Right hindlimb (tissue), 1 donor: ENCODE results near the gene MAPK14.
"Not testable (repeated sequence)": the region's sequence is repeated elsewhere in the genome, so short reads cannot be mapped to it uniquely, and the experiment has no call there.

Experiments used
- DNase-seq: peaks from one replicate; pipeline ENCODE4 v3.0.0-alpha.2; 2018

The MAPK14 gene

DNA sequence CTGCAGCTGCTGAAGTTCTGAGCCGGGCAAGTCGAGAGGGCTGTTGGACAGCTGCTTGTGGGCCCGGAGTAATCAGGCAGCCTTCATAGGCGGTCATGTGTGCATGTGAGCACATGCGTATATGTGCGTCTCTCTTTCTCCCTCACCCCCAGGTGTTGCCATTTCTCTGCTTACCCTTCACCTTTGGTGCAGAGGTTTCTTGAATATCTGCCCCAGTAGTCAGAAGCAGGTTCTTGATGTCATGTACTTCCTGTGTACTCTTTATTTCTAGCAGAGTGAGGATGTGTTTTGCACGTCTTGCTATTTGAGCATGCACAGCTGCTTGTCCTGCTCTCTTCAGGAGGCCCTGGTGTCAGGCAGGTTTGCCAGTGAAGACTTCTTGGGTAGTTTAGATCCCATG, 81.5 kb downstream of the MAPK14 start:
- no peak for DNase-seq

DNA sequence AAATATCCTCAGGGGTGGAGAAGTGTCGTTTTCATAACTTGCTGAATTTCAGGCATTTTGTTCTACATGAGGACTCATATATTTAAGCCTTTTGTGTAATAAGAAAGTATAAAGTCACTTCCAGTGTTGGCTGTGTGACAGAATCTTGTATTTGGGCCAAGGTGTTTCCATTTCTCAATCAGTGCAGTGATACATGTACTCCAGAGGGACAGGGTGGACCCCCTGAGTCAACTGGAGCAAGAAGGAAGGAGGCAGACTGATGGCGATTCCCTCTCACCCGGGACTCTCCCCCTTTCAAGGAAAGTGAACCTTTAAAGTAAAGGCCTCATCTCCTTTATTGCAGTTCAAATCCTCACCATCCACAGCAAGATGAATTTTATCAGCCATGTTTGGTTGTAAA, 82.4 kb downstream of the MAPK14 start:
- DNase-seq = no peak

DNA sequence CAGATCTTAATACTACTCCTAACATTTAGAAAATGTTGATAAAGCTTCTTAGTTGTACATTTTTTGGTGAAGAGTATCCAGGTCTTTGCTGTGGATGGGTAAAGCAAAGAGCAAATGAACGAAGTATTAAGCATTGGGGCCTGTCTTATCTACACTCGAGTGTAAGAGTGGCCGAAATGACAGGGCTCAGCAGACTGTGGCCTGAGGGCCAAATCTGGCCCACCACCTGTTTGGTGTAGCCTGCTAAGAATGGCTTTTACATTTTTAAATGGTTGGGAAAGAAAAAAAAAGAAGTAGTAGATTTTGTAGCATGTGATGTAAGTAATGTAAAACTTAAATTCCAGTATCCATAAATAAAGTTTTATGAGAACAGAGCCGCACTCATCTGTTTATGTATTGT, 83.3 kb downstream of the MAPK14 start:
- no peak for DNase-seq

DNA sequence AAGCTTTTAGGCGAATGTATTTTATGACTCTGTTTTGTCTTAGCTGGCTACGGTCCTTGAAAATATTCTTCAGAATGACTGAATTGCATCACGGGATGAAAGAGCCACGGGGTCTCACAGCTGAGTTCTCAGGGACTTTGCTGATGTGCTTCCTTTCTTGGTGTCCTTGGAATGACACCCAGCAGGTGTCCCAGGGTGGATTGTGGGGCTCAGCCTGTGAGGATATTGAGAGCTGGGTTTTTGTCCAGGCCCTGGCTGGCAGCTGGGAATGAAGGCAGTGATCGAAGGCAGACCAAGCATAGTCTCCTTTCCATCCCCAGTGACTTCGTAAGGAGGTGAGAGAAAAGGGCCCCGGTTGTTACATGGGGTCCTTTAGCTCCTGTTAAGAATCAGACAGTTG, 83.9 kb downstream of the MAPK14 start:
- DNase-seq = no peak

DNA sequence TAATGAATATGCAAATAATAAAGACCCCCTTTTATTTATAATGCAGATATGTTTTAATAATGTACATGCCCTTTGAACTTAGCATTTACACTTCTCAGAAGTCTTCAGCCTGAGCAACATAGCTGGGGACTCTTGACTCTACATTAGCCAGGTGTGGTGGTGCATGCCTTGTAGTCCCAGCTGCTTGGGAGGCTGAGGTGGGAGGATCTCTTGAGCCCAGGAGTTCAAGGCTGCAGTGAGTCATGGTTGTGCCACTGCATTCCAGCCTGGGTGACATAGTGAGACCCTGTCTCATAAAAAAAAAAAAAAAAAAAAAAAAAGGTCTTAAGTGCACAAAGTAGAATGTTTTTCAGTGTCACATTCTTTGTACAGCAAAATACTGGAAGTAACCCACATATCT, 85.4 kb downstream of the MAPK14 start:
- DNase-seq = no peak

DNA sequence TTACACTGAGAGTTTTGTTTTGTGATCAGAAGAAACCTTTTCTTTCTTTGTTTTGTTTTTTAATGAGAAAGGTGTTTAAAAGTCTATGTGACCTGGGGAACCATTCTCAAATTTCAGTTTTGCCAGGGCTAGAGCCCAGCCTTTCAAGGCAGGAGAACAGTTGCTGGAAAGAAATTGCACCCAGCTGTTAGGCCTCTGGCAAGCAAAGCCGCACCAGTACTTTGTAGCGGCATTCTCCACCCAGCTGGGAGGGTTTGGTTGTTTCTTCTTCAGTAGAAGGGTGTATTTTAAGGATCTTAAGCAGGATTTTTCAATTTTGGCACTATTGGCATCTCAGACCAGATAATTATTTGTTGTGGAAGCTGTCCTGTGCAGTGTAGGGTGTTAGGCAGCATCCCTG, 86.1 kb downstream of the MAPK14 start:
- DNase-seq = peak; percentile 63

DNA sequence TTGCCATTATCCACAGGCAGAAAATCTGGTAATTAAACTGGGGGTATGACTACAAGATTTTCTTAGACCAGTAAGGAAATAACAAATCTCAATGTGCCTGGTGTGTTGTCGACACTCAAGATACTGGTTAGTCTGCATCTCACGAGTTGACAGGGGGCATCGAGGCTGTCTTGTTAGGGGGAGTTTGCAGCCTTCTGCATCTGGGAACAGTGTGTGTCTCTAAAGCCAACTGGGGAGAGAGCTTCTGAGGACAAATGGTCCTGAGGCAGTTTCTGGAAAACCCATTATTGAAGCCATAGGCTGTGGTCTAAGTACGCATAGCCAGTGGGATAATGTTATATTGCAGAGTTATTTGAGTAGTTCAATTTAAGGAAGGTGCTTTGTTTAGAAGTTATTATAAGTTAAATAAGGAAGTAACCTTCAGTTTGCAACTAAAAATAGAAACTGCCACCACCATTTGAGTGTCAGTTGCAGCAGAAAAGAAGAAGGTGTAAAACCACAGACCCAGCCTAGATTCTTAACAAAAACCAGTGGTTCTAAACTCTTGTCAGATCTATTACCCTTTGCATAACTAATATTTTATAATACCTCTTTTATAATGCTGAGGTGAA, 87.3 kb downstream of the MAPK14 start:
- no peak for DNase-seq

DNA sequence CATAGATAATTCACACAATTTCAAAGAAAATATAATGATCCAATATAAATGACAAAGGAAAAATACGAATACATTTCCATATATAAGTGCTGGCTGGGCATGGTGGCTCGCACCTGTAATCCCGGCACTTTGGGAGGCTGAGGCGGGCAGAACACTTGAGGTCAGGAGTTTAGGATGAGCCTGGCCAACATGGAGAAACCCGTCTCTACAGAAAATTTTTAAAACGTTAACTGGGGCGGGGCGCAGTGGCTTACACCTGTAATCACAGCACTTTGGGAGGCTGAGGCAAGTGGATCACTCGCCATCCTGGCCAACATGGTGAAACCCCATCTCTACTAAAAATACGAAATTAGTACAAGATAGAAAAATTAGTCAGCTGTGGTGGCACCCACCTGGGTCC, 87.8 kb downstream of the MAPK14 start:
- DNase-seq = no peak

DNA sequence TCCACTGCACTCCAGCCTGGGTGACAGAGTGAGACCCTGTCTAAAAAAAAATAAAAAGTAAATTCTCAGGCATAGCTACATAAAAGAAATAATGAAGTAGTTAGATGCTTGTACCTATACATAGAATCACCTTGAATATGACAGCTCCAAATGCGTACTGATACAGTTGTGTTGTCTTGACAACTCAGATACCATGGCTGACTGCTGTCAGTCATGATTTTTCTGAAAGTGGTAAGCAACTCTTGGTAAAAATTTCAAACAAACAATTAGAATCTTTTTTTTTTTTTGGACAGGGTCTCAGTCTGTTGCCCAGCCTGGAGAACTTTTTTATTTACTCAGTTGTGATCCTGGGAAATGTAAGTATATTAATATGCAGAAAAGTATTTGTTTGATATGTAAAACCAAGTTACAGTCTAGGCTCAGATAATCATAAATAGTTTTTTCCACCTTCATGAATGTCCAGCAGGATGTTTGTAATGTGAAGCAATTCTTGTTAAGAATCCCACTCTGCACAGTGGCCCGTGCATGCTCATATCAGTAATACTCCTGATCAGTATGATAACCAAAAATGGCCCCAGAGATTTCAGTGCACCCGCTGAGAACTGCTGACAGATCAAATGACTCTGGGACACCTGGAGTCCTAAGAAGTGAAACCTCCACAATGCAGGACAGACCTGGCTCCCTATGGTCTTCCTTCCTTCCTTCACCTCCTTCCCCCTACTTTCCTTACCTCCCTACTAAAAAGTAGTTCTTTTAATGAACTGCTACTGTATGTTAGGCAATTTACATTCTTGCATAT, 88.7 kb downstream of the MAPK14 start:
- DNase-seq = no peak

DNA sequence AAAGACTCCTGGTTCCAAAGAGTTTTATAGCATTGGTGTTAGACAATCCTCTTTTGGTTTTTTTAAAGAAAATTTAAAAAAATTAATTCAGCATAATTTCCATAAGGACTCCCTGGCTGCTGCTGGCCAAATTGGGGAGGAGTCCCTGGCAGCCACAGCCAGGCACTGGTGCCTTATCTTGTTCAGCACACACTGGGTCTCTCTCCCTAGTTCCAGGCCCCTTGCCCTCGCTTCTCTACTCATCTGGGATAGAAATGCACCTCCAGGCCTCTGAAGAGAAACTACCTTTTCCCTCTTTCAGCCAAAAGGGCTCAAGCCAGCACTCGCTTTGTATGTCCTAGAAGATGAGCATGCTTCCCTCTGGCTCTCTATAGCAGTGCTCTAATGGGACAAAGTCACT, 89.3 kb downstream of the MAPK14 start:
- no peak for DNase-seq

DNA sequence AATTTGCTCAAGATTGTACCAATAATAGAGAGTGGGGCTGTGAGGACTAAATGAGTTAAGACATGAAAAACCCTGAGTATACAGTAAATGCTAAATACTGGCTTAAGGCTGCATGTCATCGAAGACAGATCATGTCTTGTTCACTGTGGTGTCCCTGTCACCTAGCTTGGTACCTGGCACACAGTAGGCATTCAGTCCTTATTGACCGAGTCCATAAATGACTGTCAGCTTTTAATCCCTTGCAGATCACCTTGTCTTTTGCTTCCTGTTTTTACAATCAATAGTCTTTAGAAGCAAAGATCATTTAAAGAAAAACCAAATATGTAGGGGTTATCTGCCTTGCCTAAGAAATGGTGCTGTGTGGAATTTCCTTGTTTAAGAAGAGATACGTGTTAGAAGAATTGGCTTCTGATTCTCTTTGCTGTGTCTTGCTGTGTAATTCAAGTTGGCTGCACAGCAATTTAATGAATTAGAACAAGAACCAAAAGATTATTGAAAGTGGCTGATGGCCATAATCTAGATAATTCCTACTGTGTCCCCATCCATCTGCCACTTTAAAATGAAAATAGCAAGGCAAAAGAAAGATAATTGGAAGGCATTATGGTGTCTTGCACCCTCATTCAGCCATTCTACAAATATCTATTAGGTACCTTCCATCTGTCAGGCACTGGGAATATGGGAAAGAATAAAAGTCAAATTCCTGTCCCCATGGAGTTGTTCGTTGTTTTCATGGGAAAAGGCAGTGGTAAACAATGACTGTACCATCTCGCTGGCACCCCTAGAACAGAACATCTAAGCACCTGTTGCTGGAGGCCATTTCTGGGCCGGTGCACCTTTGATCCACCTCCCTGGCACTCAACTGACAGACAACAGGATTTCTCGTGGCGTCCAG, 90.3 kb downstream of the MAPK14 start:
- no peak for DNase-seq

DNA sequence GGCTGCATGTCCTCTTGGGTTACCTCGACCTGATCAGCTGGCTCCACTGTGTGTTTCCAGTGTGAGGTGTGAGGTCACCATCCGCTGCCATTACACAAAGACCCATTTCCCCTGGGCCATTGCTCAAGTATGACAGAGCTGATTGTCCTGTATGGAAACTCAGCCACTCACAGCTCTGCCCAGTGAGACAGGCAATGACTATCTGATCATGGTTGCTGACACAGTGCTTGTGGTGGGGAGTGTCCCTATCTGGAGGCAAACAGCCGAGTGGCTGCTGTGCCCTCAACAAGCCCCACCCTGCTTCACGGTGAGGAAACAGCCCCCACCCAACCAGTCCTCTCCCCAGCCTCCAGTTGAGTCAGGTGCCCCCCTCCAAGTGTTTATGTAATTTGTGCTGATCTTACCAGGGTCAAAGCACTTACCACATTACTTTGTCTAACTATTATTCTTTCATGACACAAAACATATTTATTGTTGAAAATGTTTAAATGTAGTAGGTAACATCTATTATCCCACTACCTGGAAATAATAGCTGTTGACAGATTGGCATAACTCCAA, 91.0 kb downstream of the MAPK14 start:
- no peak for DNase-seq

DNA sequence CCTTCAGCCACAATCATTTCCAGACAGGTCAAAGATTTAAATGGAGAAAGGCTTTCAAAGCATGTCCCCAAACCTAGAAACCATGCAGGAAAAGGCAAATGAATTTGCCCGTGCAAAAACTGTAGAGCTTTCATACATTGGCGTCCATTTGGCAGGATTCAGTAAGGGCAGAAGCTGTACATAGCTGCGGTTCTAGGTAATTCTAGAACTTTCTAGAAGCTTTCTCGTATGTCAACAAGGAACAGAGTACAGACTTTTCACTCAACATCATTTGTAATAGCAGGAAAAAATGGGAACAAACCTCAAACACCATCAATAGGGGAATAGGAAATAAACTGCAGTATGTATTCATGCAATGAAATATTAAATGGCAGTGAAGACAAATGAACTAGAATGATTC, 91.6 kb downstream of the MAPK14 start:
- no peak for DNase-seq

DNA sequence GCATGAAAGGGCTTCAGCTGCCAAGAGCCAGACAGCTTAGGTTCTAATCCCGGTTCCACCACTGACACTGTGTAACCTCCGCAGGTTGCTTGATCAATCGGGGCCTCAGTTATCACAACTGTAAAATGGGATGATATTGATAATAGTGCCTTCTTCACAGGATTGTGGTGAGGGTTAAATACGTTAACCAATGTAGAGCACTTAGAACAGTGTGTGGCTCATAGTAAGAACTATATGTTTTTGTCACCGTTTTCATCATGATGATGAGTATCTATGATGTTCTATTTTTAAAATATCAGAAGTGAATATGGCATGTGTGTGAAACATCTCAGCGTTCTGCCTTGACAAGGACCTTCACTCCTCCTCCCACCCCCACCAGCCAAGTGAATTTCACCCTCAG, 92.4 kb downstream of the MAPK14 start:
- DNase-seq = no peak

DNA sequence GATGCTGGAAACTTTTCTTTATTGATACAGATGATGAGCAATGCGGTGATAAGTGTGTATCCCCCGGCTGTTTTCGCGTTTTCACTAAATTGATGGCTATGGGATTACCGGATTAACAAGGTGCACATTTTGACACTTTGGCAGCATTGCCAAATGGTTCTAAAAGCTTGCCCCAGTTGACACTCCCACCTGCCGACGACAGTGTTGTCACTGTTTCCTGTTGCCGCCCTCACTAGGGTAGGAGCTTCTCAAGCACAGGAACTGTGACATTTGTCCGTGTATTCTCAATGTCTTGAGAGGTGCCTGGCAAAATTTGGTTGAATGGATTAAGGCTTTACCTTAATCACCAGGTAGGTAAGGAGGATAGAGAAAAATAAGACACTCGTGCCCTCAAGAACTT, 92.9 kb downstream of the MAPK14 start:
- no peak for DNase-seq

DNA sequence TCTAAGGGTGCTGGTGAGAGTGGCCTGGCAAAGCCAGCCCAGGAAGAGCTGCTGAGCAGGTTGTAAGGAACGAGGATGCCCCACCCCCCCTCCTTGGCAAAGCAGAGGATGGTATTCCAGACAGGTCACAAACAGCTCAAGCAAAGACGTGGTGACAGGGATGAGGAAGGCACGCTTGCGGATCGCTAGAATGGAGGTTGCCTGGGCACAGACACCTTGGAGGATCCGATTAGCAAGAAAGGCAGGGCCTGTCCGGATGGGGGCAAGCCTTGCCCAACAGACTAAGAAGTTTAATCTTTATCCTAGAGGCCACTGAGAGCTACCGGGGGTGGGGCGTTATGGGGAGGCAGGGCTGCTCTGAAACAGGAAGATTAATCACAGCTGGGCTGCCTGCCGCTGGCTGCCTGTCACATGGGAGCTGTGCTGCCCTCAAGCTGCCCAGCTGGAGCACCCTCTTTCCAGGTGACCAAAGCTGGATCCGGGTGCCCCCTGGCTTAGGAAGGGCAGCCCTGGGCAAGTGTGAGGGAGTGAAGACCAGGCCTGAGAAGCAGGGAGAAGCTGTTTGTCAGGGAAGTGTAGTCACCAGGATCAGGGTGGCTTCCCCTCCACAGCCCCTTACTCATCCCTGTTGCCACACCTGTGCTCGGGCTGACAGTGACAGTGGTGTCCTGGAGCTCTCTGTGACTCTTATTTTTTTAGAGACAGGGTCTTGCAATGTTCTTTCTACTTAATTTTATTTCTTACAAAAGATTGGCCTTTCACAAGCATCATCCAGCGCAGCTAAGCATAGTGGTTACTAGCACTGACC, 93.6 kb downstream of the MAPK14 start:
- DNase-seq = no peak

DNA sequence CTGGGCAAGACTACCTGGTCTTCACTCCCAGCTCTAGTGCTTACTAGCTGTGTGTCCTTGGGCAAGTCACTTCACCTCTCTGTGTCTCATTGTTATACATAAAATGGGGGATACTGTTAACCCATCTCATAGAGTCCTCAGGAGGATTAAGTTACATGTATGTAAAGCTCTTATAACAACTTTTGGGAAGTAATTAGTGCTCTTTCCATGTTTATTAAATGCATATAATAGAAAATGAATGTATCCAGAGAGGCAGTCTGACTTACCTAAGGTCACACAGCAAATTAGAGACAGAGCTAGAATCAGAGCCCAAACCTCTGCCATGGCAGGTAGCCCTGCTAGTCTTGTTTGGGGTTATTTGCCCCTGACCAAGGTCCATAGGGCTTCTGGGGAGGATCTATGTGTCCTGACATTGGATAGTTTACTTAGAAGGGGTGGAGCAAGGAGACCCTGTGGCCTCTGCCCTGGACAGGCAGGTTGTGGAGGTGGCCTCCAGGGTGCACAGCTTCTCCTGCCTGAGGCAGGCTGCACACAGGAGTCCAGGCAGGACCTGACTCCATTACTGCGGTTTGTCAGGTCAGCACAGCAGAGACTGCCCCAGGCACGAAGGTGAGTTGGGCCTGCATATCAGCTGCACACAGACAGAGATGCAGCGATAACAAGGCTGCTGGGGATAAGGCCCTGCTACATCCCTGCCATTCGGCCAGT, 94.3 kb downstream of the MAPK14 start:
- DNase-seq = no peak

DNA sequence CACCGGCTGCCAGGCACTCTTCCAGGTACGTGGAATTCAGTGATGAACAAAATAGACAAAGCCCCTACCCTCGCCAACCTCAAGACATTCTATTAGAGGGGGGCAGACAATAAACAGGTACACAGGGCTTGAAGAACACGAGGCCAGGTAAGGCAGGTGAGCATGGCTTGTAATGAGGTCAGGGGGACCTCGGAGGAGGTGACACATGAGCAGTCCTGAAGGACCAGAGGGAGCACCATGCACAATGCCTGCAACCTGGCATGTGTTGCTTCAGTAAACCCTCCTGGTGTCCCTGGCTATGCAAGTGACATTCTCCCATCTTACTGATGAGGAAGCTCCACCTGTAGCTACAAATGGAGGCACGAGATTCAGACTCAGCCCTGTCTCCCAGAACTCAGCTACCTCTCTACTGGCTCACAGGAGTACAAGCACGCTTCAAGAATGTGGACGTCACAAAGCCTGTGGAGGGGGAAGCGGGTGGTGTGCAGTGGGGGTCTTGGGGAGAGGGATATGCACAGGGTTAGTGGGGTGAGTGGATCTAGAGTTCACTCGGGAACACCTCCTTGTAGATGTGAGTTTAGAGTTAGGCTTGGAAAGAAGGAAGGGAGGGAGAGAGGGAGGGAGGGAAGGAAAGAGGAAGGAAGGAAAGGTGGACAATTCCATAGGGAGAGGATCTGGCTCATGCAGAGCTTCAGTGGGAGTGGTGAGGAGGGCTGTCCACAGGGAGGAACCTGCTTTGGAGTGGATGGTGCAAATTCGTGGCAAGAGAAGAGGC, 95.1 kb downstream of the MAPK14 start:
- no peak for DNase-seq

DNA sequence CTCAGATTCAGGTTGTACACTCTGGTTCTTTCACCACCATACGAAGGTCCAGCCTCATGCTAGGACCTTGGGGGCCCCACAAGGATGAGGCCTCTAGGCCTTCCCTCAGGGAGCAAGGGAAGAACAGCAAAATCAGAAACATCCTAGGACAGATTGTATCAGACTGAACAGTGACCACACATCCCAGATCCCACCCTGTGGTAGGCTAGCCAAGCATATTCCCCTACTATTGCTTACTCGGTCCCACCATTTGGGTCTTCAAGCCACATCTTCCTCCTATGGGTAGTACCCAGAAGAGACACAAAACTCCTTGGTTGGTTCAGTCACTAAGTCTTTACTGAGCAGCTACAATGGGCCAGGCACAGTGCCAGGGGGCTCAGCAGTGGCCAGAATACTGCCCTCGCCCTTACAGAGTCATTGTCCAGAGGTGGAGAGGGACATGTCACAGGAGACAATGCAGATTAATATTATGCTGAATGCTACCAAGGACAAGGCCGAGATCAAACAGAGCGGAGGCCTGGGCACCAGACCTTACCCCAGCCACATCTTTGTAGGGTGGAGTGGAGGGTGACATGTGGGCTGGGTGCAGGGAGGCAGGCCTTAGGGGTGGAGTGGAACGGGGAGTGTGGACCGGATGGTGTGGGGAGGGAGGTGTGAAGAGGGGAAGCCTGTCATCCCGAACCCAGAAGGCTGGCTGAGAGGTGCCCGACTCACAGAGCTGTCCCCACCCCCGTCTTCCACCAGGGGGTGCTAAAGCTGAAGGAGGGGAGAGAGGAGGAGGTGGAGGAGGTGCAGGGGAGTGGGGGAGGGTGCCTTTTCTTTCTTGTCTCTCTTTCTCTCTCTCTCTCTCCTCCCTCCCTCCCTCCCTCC, 95.9 kb downstream of the MAPK14 start:
- DNase-seq = peak; percentile 77

DNA sequence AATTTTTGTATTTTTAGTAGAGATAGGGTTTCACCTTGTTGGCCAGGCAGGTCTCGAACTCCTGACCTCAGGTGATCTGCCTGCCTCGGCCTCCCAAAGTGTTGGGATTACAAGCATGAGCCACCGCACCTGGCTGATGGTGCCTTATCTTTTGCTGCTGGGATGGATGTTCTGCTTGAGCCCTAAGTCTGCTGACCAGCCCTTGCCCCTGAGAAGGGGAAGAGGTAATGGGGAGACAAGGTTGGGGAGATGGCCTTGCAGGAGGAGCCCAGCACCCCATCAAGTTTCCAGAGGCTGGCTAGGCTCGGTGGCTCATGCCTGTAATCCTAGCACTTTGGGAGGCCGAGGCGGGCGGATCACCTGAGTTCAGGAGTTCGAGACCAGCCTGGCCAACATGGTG, 96.7 kb downstream of the MAPK14 start:
- DNase-seq = not testable (repeated sequence)
